Measurements from ENCODE around the gene GCAT.

Gene GCAT

DNA sequence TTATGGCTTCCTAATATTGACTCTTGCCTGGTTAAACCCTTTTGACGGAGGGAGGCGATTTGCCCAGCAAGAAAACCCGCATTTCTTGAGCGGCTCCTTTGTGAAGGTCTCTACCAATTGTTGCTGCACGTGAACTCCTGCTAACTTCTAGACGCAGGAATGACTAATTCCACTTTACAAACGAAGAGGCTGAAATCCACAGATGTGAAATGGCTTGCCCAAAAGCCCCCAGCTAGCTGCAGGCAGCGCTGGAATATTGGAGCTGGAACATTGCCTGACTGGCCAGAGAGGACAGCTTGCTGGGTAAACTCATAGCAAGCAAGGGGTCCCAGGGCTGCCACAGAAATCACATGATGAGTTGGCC lies 542 bp downstream of the GCAT start:
- peak; percentile 51 for DNase-seq (ENCODE audit: low read depth)
- TF ChIP-seq, protein P1, sequence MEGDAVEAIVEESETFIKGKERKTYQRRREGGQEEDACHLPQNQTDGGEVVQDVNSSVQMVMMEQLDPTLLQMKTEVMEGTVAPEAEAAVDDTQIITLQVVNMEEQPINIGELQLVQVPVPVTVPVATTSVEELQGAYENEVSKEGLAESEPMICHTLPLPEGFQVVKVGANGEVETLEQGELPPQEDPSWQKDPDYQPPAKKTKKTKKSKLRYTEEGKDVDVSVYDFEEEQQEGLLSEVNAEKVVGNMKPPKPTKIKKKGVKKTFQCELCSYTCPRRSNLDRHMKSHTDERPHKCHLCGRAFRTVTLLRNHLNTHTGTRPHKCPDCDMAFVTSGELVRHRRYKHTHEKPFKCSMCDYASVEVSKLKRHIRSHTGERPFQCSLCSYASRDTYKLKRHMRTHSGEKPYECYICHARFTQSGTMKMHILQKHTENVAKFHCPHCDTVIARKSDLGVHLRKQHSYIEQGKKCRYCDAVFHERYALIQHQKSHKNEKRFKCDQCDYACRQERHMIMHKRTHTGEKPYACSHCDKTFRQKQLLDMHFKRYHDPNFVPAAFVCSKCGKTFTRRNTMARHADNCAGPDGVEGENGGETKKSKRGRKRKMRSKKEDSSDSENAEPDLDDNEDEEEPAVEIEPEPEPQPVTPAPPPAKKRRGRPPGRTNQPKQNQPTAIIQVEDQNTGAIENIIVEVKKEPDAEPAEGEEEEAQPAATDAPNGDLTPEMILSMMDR (IDR thresholded peaks at IDR 0.05; ENCODE audit: insufficient read depth, low read depth, low read length, missing control alignments): no peak
- H3K4me3 ChIP-seq (ENCODE audit: low read length): peak overlapping the region; percentile 79

- TF ChIP-seq, protein P1 (IDR thresholded peaks at IDR 0.05; ENCODE audit: insufficient read depth, low read depth, low read length, missing control alignments): no peak
- DNase-seq (ENCODE audit: low read depth): no peak
- no peak overlapping the region for H3K4me3 ChIP-seq (ENCODE audit: low read length)
Measured at GRCh38 chr22:37809672-37810333, 2.1 kb downstream of the GCAT start.

DNA sequence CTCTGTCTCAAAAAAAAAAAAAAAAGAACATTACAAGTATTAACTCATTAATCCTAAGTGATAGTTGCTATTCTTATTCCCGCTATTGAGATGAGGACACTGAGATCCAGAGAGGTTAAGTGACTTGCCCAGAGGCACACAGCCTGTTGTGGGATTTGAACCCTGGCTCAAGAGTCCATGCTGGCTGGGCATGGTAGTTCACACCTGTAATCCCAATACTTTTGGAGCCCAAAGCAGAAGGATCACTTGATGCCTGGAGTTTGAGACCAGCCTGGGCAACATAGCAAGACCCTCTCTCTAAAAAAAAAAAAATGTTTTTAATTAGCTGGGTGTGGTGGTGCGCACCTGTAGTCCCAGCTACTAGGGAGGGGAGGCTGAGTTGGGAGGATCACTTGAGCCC lies 4.1 kb downstream of the GCAT start:
- TF ChIP-seq, protein P1 (IDR thresholded peaks at IDR 0.05; ENCODE audit: insufficient read depth, low read depth, low read length, missing control alignments): no peak
- no peak overlapping the region for H3K4me3 ChIP-seq (ENCODE audit: low read length)
- DNase-seq (ENCODE audit: low read depth): no peak

GRCh38 chr22:37812869-37813678 lies 5.3 kb downstream of the GCAT start:
- DNase-seq (ENCODE audit: low read depth): no peak
- TF ChIP-seq, protein P1 (IDR thresholded peaks at IDR 0.05; ENCODE audit: insufficient read depth, low read depth, low read length, missing control alignments): no peak
- H3K4me3 ChIP-seq (ENCODE audit: low read length): no peak overlapping the region

- no peak for DNase-seq (ENCODE audit: low read depth)
- TF ChIP-seq, protein P1 (IDR thresholded peaks at IDR 0.05; ENCODE audit: insufficient read depth, low read depth, low read length, missing control alignments): no peak
- no peak overlapping the region for H3K4me3 ChIP-seq (ENCODE audit: low read length)
Measured at GRCh38 chr22:37815593-37815992, 7.9 kb downstream of the GCAT start.

DNA sequence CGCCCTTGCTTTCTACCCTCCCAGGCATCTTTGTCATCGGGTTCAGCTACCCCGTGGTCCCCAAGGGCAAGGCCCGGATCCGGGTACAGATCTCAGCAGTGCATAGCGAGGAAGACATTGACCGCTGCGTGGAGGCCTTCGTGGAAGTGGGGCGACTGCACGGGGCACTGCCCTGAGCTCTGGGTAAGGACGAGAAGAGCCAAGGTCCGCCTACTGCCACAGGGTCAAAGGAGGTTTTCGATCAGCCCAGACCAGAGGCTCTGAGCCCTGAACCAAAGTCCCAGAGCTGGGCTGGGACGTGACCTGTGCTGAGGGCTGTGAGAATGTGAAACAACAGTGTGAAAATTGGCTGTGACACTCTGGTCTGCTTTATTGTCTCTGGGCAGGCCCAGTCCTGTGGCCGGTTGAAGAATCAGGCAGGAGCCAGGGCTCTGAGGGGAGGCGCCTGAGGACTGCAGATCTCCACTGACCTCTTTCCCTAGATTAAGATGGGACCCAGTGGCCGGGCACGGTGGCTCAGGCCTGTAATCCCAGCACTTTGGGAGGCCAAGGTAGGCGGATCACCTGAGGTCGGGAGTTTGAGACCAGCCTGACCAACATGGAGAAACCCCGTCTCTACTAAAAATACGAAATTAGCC lies 8.9 kb downstream of the GCAT start:
- no peak overlapping the region for H3K4me3 ChIP-seq (ENCODE audit: low read length)
- DNase-seq (ENCODE audit: low read depth): no peak

More for the DNA sequence above, 8.9 kb downstream of the GCAT start:
- TF ChIP-seq, protein P1 (IDR thresholded peaks at IDR 0.05; ENCODE audit: insufficient read depth, low read depth, low read length, missing control alignments): no peak

All from epithelial cell of esophagus (primary cell).